HG03159 (cell line): ENCODE measurements around the gene TMEM266.
"Not testable (repeated sequence)": the region's sequence is repeated elsewhere in the genome, so short reads cannot be mapped to it uniquely, and the experiment has no call there.

Experiments used
- ATAC-seq: cut with Tn5 transposase; IDR thresholded peaks from one replicate; pipeline ENCODE4 v1.9.1; 2021; ENCODE audit warnings: mild to moderate bottlenecking, moderate library complexity; ENCODE audit not compliant: unreplicated experiment

TMEM266 gene

DNA sequence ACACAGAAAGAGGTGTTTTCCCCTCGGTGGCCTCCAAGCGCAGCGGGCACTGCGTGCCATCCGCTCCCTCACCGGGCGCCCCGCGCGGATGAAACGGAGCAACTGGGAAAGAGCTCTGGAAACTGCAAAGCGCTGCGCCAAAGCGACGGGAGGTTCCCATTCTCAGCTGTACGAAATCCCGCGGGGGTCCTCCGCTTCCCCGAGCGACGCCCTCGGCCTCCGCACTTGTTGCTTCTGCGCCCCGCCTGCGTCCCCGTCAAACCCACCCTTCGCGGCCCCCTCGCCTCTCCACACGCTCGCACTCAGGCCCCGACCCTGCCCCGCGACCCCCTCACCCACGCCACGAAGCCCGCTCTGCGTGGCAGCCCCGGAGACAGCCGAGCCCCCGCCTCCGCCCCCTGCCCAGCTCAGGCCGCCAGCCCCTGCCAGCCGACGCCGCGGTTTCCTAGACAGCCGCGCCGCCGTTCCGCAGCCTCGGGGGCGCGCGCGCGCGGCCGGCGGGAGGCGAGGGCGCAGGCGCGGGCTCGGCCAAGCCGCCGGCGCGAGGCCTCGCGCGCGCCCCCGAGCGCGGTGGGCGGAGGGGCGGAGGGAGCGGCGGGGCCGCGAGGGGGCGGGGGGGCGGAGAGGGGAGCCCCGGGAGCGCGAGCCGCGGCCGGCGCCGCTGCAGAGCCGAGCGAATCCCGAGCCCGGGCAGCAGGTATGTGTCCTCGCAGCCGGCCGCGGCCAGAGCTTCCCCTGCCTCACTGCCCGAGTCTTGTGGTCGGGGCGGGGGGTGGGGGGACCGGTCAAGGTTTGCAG is at the start of gene TMEM266:
TMEM266 (plus strand) TSS at position 666 of the 798 bp plus-strand sequence. CDS start 74,279 bp downstream, outside the sequence.
- ATAC-seq: no peak

GRCh38 chr15:76010613-76011012 is 49.2 kb upstream of the TMEM266 start:
- ATAC-seq: no peak

- no peak for ATAC-seq
Measured at GRCh38 chr15:76011627-76012551, 47.9 kb upstream of the TMEM266 start, which contains the start of gene NRG4. NRG4 (minus strand) TSS chr15:76012424; CDS start chr15:76011230, 1,194 bp downstream.

DNA sequence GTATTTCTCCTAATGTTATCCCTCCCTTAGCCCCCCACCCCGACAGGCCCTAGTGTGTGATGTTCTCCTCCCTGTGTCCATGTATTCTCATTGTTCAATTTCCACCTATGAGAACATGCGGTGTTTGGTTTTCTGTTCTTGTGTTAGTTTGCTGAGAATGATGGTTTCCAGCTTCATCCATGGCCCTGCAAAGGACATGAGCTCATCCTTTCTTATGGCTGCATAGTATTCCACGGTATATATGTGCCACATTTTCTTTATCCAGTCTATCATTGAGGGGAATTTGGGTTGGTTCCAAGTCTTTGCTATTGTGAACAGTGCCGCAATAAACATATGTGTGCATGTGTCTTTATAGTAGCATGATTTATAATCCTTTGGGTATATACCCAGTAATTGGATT is 46.3 kb upstream of the TMEM266 start:
- not testable (repeated sequence) for ATAC-seq

DNA sequence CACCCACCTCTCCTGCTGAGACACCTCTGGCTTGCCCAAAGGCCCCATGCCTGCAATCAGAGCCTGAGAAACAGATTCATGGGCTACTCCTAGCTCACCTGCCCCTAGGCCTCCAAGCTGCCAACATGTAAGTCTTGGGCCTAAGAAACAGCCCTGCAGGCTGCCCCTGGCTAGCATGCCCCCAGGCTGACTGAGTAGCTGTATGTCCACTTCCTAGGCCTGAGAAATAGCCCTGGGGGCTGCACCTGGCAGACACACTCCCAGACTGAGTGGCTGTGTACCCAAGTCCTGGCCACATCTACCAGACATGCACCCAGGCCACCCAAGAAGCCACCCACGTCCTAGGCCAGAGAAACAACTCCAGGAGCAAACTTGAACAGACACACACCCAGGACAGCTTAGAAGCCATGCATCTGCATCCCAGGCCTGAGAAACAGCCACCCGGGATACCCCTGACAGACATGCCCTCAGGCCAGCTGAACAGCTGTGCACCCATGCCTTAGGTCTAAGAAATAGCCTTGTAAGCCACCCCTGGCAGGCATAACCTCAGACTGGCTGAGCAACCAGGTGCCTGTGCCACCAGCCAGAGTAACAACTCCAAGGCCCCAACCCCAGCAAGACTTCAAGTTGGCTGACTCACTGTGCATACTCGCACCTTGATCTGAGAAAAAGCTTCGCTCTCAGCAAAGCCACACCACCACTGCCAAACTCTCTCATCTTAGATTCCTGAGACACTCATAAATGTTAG is 35.6 kb upstream of the TMEM266 start:
- ATAC-seq: no peak

DNA sequence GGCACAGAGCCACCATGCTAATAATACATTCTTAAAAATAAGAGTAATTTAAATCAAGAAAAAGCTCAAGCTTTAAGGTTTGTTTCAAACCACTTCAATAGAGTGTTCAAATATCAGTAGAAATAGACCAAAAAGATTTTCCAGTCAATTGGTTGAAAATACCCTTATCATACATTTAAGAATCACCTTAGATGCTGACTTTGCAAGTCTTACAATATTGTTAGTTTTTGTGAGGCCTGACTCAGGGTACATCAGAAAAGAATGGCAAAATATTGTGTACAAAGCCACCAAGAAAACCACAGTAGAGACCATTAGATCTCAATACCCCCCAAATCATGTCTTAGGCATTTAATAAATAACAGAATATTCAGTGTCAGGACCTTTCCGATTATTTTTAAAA is 27.7 kb upstream of the TMEM266 start:
- ATAC-seq: no peak

- no peak for ATAC-seq
Measured at GRCh38 chr15:76033438-76033837, 26.3 kb upstream of the TMEM266 start.

- ATAC-seq: no peak
Measured at GRCh38 chr15:76034111-76034510, 25.7 kb upstream of the TMEM266 start.

DNA sequence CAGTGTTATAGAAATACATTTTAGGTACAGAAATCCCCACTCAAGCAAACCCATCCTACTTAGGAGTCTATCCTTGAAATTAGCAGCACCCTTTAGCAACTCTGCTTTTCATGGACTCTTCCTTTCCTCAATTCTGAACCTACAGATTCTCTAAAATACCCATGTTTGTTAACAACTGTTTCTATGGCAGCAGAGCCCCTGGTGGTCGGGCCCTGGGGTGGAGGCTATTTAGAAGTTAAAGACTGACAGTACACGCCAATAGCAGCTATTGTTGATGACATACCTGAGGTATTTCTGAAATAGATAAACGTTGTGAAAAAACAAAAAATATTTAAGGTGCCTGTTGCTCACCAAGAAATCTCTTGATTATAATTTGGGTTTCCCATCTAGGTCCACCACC is 24.2 kb upstream of the TMEM266 start:
- no peak for ATAC-seq

- ATAC-seq: no peak
Measured at GRCh38 chr15:76038512-76038911, 21.3 kb upstream of the TMEM266 start.

DNA sequence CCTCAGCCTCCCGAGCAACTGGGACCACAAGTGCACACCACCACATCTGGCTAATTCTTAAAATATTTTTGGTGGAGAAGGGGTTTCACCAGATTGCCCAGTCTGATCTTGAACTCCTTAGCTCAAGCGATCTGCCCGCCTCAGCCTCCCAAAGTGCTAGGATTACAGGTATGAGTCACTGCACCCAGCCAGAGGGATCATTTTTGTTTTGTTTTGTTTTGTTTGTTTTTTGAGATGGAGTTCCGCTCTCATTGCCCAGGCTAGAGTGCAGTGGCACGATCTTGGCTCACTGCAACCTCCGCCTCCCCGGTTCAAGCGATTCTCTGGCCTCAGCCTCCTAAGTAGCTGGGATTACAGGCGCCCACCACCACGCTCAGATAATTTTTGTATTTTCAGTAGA is 5.6 kb upstream of the TMEM266 start:
- ATAC-seq: not testable (repeated sequence)

DNA sequence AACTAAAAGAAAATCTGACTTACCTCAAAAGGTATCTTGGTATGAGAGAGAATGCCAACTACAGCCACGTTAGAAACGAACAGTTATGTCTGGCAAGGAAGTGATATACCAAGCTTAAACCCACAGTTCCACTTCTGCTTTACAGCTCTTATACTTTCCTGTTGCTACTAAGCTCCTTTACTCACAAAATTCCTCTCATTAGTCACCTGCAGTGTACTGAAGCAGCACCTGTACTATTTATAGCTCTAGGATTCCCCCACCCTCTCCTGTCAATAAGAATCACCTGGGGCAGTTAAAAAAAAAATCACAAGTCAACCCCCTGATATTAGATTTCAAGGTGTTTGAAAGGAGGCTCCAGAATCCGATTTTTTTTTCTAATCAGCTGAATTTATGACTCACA is 2.9 kb upstream of the TMEM266 start:
- ATAC-seq: peak; percentile 73

GRCh38 chr15:76057332-76058000 is 2.3 kb upstream of the TMEM266 start:
- ATAC-seq: peak; percentile 6

- no peak for ATAC-seq
Measured at GRCh38 chr15:76058714-76059319, 968 bp upstream of the TMEM266 start.

DNA sequence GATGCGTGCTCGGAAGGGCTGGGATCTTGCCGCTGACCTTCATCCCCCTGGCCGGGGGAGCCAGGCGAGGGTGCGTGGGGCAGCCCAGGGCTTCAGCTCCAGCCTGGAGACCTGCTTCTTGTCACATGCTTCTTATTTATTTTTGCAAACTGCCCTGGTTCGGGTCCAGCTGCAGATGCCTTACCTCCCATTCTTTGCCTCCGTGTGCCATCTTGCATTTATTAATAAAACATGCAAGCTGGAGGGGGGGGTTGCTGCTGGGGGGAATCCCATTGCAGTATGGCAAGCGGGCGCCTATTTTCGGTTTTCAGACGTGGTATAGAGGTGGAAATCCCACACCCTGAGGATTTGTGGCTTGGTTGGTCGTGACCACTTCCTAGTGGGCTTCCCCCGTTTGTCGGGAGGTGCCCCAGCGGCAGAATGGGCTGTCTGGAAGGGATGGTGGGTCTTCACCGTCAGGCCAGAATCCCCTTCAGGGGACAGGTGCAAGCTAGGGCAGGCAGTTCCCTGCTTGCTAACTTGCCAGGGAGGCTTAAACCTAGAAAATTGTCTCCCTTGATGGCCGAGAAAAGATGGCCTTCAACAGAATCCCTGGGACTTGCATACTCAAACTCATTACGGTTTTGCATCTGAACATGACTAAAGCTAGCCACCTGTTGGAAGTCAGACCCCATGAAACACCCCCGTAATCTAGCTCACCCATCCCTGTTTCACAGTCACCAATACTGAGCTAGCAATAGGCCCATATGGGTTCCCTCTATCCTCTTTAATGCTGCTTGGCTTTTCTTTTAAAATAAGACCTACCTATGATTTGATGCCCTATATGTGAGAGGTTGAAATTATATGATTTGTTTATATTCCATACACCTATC is 569 bp downstream of the TMEM266 start:
- ATAC-seq: no peak

- no peak for ATAC-seq
Measured at GRCh38 chr15:76061700-76062099, 1.9 kb downstream of the TMEM266 start.

DNA sequence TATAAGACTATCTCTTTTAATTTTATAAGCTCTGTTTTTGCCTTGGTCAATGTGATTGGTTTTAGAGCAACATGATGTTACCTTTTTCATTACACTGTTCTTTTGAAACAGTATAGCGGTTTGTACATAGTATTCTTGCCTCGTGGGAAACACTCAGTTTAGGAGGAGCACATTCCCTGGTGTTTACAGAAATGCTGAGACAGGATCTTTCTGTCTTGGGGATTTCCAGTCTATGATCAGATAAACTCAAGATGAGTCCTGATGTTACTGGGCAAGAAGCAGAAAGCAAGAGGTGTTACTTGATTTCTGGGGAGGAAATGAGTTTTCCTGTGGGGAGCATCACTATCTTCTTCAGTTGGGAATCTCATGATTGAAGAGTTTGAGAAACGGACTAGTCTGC is 2.5 kb downstream of the TMEM266 start:
- ATAC-seq: no peak

DNA sequence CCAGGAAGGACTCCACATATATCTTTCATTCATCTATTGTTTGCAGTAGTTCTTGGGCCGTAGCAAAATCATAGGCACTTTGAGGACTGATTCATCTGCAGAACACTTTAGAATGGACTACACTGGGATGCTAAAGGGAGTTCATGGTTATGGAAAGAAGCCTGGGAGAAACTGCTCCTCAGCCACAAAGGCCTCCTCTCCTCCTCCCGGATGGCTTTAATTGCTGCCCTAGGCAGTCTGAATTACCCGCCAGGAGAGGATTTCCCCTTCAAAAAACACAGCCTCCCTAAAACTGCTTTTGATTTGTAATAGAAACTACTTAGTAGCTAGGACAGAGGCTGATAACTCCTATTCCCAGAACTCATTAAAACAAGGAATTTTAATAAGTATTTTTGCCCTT is 4.6 kb downstream of the TMEM266 start:
- ATAC-seq: no peak

DNA sequence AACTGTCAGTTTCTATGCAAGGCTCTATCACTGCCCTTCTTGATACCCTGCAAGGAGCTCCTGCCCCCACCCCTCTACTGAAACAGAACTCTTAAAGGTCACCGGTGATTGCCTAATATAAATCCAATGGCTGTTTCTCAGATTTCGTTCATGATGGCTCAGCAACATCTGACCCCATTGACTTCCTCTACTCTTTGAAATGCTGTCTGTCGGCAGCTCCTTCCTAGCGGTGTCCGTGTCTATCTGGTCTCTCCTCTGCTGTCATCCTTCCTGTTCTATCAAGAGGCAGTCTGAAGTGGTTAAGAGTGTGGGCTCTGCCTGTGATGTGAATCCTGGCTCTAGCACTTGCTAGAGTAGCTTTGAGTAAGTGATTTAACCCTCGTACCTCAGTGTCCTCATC is 5.5 kb downstream of the TMEM266 start:
- ATAC-seq: no peak
